Gastroesophageal sphincter (tissue), 3 donors: ENCODE measurements around the gene LSMEM2.

ENCODE experiments used
- POLR2A ChIP-seq, 2 donors: fragments of 450-650 bp; IDR thresholded peaks; one replicate each; pipeline ENCODE4 v1.6.1; 2017; ENCODE audit warnings: antibody characterized with exemption in 2 of 2, mild to moderate bottlenecking in 2 of 2, moderate library complexity in 1 of 2
- TF ChIP-seq, protein P1 (sequence below), 4 experiments: fragments of 200-600 bp in 2 of 4; fragments of 450-650 bp in 2 of 4; sonication (generic) in 1 of 4; IDR thresholded peaks; one replicate each; pipeline ENCODE4 v1.5.1; 2017 to 2019; ENCODE audit warnings: antibody characterized with exemption in 4 of 4, mild to moderate bottlenecking in 2 of 4, moderate library complexity in 2 of 4

- TF ChIP-seq, protein P1, sequence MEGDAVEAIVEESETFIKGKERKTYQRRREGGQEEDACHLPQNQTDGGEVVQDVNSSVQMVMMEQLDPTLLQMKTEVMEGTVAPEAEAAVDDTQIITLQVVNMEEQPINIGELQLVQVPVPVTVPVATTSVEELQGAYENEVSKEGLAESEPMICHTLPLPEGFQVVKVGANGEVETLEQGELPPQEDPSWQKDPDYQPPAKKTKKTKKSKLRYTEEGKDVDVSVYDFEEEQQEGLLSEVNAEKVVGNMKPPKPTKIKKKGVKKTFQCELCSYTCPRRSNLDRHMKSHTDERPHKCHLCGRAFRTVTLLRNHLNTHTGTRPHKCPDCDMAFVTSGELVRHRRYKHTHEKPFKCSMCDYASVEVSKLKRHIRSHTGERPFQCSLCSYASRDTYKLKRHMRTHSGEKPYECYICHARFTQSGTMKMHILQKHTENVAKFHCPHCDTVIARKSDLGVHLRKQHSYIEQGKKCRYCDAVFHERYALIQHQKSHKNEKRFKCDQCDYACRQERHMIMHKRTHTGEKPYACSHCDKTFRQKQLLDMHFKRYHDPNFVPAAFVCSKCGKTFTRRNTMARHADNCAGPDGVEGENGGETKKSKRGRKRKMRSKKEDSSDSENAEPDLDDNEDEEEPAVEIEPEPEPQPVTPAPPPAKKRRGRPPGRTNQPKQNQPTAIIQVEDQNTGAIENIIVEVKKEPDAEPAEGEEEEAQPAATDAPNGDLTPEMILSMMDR (IDR thresholded peaks at IDR 0.05), result no peak
- TF ChIP-seq POLR2A (IDR thresholded peaks at IDR 0.05), result no peak
Observed at GRCh38 chr3:50241163-50241562, 37.7 kb upstream of the LSMEM2 start.
